ENCODE measurements around the gene SDK2.

Gene SDK2

DNA sequence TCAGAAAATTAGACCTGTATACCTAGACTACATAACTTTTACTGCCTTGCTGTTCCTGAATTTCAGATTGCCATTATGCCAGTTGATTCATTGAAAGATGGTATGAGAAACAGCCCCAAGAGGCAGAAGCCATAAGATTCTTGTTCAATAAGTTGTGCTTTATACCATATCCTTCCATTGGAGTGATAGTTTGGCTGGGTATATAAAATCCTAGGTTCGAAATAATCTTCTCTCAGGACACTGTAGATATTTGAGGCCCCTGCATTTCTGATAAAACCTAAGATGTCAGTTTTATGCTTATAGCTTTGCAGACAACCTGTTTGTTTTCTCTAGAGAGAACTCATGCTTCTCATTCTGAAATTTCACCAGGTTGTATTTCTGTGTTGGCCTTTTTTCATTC, 9.6 kb upstream of the SDK2 start:
- TF ChIP-seq, protein P1, sequence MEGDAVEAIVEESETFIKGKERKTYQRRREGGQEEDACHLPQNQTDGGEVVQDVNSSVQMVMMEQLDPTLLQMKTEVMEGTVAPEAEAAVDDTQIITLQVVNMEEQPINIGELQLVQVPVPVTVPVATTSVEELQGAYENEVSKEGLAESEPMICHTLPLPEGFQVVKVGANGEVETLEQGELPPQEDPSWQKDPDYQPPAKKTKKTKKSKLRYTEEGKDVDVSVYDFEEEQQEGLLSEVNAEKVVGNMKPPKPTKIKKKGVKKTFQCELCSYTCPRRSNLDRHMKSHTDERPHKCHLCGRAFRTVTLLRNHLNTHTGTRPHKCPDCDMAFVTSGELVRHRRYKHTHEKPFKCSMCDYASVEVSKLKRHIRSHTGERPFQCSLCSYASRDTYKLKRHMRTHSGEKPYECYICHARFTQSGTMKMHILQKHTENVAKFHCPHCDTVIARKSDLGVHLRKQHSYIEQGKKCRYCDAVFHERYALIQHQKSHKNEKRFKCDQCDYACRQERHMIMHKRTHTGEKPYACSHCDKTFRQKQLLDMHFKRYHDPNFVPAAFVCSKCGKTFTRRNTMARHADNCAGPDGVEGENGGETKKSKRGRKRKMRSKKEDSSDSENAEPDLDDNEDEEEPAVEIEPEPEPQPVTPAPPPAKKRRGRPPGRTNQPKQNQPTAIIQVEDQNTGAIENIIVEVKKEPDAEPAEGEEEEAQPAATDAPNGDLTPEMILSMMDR (conservative IDR thresholded peaks at IDR 0.05; ENCODE audit: low read length) = no peak
- no peak overlapping the region for H3K4me3 ChIP-seq (ENCODE audit: low read length)
- DNase-seq (ENCODE audit: low read depth) = no peak

DNA sequence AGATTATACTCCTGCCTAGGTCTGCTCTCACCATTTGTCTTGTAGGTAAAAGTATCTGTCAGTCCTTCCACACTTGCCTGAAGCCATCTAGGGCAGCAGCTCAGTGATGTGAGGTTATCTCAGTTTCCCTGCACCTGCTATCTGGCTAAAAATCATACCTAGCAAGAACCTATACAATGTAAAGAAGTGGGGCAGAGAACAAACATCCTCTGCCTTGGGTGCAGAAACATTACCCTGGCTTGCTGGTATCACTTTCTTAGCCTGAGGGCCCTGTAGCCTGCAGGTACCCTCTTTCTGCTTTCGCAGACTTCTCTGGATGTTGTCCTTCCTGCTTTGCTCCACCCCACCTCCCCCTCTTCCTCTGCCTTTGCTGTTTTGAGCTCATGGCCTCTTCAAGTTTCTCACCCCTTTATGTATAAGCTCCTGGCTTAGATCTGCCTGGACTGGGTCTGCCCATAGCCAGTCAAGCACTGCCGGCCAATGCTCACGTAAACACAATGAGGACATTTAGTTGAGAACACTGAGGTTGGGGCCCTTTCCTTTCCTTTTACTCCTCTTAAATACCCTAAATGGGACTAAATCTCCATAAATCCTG, 8.7 kb upstream of the SDK2 start:
- no peak for DNase-seq (ENCODE audit: low read depth)
- TF ChIP-seq, protein P1 (conservative IDR thresholded peaks at IDR 0.05; ENCODE audit: low read length) = no peak
- no peak overlapping the region for H3K4me3 ChIP-seq (ENCODE audit: low read length)

DNA sequence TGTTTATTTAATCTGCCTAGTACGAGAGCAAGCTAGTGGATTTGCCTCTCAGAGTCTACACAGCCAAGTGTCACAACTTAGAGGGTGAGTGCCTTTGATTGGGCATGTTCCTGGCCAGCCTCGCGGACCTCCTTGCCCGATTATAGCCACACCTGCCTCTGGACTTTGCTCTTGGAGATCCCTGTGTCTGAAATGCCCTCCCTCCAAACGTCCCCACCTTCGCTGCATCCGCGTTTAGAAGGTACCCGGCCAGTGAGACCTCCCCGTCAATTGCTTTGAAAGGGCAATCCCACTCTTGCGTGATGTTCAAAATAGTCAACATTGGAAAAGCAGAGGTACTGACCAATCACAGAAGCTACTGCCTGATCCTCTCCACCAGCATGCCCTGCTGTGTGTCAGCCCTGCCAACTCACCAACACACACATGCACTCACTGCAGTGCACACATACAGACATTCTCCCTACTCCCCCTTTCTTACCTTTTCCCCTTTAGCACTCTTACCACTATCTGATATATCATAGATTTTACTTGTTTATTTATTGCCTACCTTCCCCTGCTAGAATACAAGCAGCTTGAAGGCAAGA, 6.5 kb upstream of the SDK2 start:
- TF ChIP-seq, protein P1 (conservative IDR thresholded peaks at IDR 0.05; ENCODE audit: low read length) = no peak
- H3K4me3 ChIP-seq (ENCODE audit: low read length) = no peak overlapping the region
- no peak for DNase-seq (ENCODE audit: low read depth)

DNA sequence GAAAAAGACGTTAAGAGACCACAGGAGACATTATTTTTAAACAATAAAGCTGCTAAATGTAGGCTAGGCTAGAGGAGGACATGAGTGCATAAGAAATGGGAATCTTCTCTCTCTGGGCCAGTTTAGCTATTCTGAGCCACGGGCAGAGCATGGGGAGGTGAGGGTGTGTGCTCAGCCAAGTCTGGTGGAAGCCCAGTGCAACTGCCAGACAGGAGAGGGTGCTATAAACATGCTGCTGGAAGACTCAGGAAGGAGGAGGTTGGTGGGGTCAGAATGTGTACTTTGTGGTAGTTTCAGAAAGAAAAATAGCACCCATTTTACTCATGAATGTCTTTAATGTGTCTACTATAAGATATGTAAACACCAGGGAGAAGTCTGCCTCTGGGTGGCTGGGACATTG, 5.9 kb upstream of the SDK2 start:
- H3K4me3 ChIP-seq (ENCODE audit: low read length) = no peak overlapping the region
- DNase-seq (ENCODE audit: low read depth) = no peak
- TF ChIP-seq, protein P1 (conservative IDR thresholded peaks at IDR 0.05; ENCODE audit: low read length) = no peak

DNA sequence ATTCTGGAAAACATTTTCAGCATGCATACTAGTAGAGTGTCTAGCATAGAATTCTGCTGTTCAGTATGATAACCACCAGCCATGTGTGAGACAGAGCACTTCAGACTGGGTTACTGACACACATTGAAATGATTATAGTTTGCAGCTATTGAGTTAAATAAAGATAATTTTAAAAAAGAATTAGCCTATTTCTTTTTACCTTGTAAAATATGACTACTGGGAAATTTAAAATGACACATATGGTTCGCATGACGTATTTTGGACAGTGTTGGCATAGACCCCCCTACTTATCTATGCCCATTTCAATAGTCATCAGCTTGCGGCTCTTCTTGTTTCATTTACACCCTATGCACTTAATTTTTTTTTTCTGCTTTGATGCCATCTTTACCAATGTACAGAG, 4.7 kb upstream of the SDK2 start:
- TF ChIP-seq, protein P1 (conservative IDR thresholded peaks at IDR 0.05; ENCODE audit: low read length) = no peak
- H3K4me3 ChIP-seq (ENCODE audit: low read length) = no peak overlapping the region
- no peak for DNase-seq (ENCODE audit: low read depth)

DNA sequence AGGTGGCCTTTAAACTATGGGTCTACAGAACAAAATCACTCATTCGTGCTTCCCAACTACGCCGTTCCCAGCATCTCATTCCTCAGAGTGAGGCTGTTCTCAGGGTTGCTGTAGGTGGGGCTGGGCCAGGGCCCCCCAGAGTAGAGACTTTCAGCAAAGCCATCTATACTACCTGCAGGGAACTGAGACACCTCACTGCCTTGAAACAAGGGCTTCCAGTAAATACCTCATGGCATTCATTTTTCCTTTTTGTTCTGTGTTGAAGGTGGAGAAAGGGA, 4.2 kb upstream of the SDK2 start:
- DNase-seq (ENCODE audit: low read depth) = no peak
- TF ChIP-seq, protein P1 (conservative IDR thresholded peaks at IDR 0.05; ENCODE audit: low read length) = no peak
- no peak overlapping the region for H3K4me3 ChIP-seq (ENCODE audit: low read length)

DNA sequence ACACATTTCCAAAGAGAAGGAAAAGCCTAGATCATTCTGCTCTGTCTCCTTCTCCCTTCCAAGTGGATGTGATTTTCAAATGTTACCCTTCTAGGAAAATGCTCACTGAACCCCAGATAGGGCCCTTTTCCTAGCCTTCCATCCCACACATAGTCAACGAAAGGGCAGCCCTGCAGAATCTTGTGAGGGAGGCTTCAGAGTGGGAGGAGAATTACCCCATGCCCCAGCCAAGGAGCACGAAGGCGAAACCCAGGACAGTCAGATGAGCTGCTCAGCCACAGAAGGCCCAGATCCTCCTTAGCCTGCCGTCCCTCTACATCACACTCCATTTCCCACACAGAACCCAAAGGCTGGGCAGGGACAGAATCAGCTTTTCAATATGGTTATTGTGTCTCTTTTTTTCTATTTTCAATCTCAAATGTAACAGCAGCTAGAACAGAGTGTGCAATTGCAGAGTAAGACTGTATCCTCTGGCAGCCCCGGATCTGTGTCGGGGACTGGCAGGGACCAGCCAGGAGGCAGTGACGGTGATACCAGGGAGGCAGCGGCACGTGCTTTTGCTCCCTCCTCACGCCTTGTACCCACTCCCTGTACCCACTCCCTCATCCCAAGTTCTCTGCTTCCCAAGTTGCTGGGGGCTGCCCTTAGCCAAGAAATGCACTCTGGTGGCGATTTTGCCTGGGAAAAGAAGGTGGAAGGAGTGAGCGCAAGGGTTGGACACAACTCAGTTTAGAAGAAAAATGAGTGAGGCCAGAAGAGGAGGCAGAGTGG, 3.7 kb upstream of the SDK2 start:
- no peak for DNase-seq (ENCODE audit: low read depth)
- H3K4me3 ChIP-seq (ENCODE audit: low read length) = no peak overlapping the region
- TF ChIP-seq, protein P1 (conservative IDR thresholded peaks at IDR 0.05; ENCODE audit: low read length) = no peak
